Right atrium auricular region (tissue), 2 donors: ENCODE data around the gene C6orf89. TPM values are rescaled to one million over a fixed set of nuclear protein-coding genes. Genes with fewer than 3 reads are reported as not detected.
A peak's percentile ranks its signal among the peaks of the same experiment; 100 is the strongest.

Source experiments
- DNase-seq: peaks from one replicate; pipeline ENCODE4 v3.0.0-alpha.2; 2019; ENCODE audit warnings: low spot score
- H3K27ac ChIP-seq, 2 donors: fragments of 200-600 bp; sonication (generic); 1 replicate in 1 of 2; 2 replicates in 1 of 2; pipeline ENCODE4 v1.5.1; 2016 to 2019
- H3K27me3 ChIP-seq, 2 donors: fragments of 200-600 bp; sonication (generic); one replicate each; pipeline versions ENCODE4 v1.5.1 to v1.6.0; 2017 to 2019
- H3K36me3 ChIP-seq: fragments of 200-600 bp; sonication (generic); one replicate; pipeline ENCODE4 v1.5.1; 2016
- H3K4me1 ChIP-seq, 2 donors: fragments of 200-600 bp; sonication (generic); one replicate each; pipeline versions ENCODE4 v1.5.1 to v1.6.0; 2017 to 2019
- H3K4me3 ChIP-seq, 2 donors: fragments of 200-600 bp; sonication (generic); 1 replicate in 1 of 2; 2 replicates in 1 of 2; pipeline ENCODE4 v1.5.1; 2017 to 2019; ENCODE audit warnings: mild to moderate bottlenecking in 1 of 2, moderate library complexity in 1 of 2
- H3K9me3 ChIP-seq, 2 donors: fragments of 200-600 bp; sonication (generic); one replicate each; pipeline ENCODE4 v1.5.1; 2019
- CTCF ChIP-seq, 2 donors: fragments of 200-600 bp; sonication (generic); IDR thresholded peaks; one replicate each; pipeline ENCODE4 v1.5.1; 2019; ENCODE audit warnings: antibody characterized with exemption in 2 of 2
- total RNA-seq, 2 donors: library from RNA; depleted of rRNA; stranded (reverse); fragments of >200 nt; gene quantifications; one replicate each; pipeline ENCODE4 v1.1.0, GENCODE V29; 2016

C6orf89 gene
- total RNA-seq, 2 donors from 2014 or later, result 55.0 to 59.5 TPM

DNA sequence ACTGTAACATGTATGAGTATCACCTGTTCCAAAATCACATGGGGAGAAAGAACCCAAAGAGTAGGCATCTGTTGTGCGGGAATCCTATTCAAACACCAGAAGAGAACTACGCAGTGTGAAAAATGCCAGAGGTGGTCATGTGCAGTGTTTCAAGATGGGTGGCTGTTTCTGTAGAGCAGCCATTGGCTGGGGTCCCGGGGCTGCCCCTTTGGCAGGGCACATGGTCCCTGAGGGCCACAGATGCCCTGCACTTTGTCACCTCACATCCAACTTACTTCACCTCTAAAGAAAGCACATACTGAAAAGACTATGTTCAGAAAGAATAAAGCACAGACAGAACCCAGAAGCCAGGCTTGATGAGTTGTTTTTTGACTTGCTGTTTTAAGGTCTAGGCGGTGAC lies 87.9 kb downstream of the C6orf89 start:
- Histone ChIP-seq H3K27ac (peak overlapping the region; percentile 56 to 70), H3K4me3 (no peak overlapping the region), H3K9me3 (no peaks in the 10 kb centered on the region), H3K4me1 (peaks cover 0 to 86% of the 10 kb centered on the region in 2 donors), H3K27me3 (no peaks in the 10 kb centered on the region), H3K36me3 (peaks cover 98% of the 10 kb centered on the region)
- no peak for DNase-seq
- no peak for TF ChIP-seq CTCF (IDR thresholded peaks at IDR 0.05)

GRCh38 chr6:36975231-36976006 lies 89.7 kb downstream of the C6orf89 start:
- Histone ChIP-seq H3K9me3 (no peaks in the 10 kb centered on the region), H3K27me3 (no peaks in the 10 kb centered on the region), H3K4me1 (peaks cover 0 to 88% of the 10 kb centered on the region in 2 donors), H3K4me3 (no peak overlapping the region), H3K27ac (peak overlapping the region; percentile 56 to 70), H3K36me3 (peaks cover 81% of the 10 kb centered on the region)
- TF ChIP-seq CTCF (IDR thresholded peaks at IDR 0.05), result no peak
- DNase-seq, result no peak

DNA sequence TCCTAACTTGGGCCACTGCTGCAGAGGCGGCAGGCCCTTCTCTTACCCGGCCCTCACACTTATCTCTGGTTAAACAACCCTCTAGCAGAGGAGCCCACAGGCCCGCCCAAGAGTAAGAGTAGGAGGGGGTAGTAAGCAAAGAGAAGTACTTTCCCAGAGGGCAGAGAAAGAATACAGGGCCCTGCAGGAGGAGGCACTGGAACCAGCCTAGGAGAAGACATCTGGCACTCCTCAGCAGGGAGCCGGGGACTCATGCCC lies 90.2 kb downstream of the C6orf89 start:
- no peak for TF ChIP-seq CTCF (IDR thresholded peaks at IDR 0.05)
- no peak overlapping the region for H3K4me3 ChIP-seq
- H3K9me3 ChIP-seq, result no peaks in the 10 kb centered on the region
- DNase-seq, result no peak
- no peaks in the 10 kb centered on the region for H3K27me3 ChIP-seq
- peak overlapping the region; percentile 56 to 70 for H3K27ac ChIP-seq
- peaks cover 0 to 88% of the 10 kb centered on the region in 2 donors for H3K4me1 ChIP-seq
- peaks cover 75% of the 10 kb centered on the region for H3K36me3 ChIP-seq

DNA sequence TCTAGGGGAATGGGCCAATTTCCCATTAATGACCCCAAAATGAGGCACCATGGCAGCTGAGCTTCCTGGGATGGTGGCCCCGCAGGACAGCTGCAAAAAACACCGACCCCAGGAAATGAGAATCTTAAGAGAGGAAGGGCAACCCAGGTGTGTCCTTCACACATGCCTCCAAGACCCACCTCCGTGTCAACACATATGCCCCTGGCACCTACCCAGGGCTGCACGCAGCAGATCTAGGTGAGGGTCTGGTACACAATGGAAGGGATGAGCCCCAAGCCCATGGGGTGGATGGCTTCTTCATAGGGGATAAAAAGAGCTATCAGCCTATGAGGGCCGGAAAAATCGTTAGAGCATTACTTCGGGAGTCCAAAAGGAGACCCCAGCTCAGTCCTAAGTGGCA lies 90.8 kb downstream of the C6orf89 start:
- Histone ChIP-seq H3K9me3 (no peaks in the 10 kb centered on the region), H3K36me3 (peaks cover 73% of the 10 kb centered on the region), H3K4me1 (peaks cover 0 to 88% of the 10 kb centered on the region in 2 donors), H3K27me3 (no peaks in the 10 kb centered on the region), H3K4me3 (no peak overlapping the region), H3K27ac (peak overlapping the region; percentile 56 to 70)
- DNase-seq, result no peak
- TF ChIP-seq CTCF (IDR thresholded peaks at IDR 0.05), result no peak

GRCh38 chr6:36976931-36977330 lies 91.2 kb downstream of the C6orf89 start:
- peak overlapping the region; percentile 56 to 70 for H3K27ac ChIP-seq
- peaks cover 0 to 88% of the 10 kb centered on the region in 2 donors for H3K4me1 ChIP-seq
- no peaks in the 10 kb centered on the region for H3K9me3 ChIP-seq
- no peak overlapping the region for H3K4me3 ChIP-seq
- peaks cover 72% of the 10 kb centered on the region for H3K36me3 ChIP-seq
- DNase-seq, result no peak
- no peak for TF ChIP-seq CTCF (IDR thresholded peaks at IDR 0.05)
- H3K27me3 ChIP-seq, result no peaks in the 10 kb centered on the region

- H3K27me3 ChIP-seq, result no peaks in the 10 kb centered on the region
- H3K36me3 ChIP-seq, result peaks cover 67% of the 10 kb centered on the region
- no peak overlapping the region for H3K4me3 ChIP-seq
- no peak for DNase-seq
- H3K4me1 ChIP-seq, result peaks cover 0 to 88% of the 10 kb centered on the region in 2 donors
- H3K9me3 ChIP-seq, result no peaks in the 10 kb centered on the region
- H3K27ac ChIP-seq, result peak overlapping the region; percentile 56 to 70
- peak; percentile 20 to 52 for TF ChIP-seq CTCF (IDR thresholded peaks at IDR 0.05)
Measured at GRCh38 chr6:36977470-36977941, 91.8 kb downstream of the C6orf89 start.
